ENCODE measurements around the gene RHEBL1.

RHEBL1 gene

DNA sequence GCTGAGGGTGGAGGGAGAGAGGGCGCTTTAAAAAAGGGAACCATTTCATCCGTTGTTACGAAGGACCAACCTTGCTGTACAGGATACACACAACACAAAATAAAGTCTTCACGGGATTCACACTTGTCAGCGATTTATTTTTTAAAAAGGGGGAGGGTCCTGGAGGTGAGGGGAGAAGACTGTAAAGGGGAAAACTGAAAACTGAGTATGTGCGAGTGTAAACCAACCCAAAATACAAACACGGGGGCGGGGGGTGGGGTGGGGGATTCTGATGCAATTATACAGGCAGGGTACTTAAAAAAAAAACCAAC, 50.7 kb downstream of the RHEBL1 start:
- TF ChIP-seq, protein P1, sequence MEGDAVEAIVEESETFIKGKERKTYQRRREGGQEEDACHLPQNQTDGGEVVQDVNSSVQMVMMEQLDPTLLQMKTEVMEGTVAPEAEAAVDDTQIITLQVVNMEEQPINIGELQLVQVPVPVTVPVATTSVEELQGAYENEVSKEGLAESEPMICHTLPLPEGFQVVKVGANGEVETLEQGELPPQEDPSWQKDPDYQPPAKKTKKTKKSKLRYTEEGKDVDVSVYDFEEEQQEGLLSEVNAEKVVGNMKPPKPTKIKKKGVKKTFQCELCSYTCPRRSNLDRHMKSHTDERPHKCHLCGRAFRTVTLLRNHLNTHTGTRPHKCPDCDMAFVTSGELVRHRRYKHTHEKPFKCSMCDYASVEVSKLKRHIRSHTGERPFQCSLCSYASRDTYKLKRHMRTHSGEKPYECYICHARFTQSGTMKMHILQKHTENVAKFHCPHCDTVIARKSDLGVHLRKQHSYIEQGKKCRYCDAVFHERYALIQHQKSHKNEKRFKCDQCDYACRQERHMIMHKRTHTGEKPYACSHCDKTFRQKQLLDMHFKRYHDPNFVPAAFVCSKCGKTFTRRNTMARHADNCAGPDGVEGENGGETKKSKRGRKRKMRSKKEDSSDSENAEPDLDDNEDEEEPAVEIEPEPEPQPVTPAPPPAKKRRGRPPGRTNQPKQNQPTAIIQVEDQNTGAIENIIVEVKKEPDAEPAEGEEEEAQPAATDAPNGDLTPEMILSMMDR (IDR thresholded peaks at IDR 0.05; ENCODE audit: insufficient read depth, missing control alignments): no peak
- FAIRE-seq (no peak), DNase-seq (ENCODE audit: insufficient read length, low spot score) (no peak)

DNA sequence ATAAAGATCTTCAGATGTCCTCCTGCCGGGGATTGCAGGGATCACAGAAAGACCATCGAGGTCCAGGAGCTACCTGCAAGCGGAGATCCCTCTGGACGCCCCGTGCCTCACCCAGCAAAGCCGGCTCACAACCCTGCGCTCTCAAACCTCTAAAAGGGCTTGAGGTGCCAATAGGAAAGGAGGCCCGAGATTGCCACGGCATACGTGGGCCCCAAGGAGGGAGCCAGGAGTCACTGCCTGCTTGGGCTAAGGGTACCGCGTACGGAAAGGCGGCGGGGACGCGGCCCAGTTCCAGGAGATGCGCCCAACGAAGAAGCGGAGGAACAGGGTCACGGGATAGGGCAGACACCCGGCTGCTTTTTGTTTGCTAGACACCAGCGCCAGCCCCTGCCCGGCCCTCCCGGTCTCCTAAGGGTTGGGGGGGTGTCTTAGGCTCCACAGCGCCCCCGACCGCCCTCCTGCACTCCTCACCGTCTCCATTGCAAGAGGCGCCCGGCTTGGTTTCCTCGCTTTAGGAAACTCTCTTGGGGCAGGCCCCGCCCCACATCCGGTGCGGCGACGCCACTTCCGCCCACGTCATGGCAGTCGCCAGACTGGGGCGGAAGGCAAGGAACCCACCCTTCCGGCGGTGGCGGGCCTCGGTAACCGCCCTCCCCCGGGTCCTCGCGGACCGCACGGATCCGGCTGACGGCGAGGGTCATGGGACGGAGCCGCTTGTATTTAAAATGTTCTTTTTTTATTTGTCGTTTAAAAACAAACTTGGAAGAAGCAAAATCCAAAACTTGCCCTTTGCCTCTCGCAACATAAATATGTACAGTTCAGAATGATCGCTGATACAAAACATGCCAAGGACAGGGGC, 51.3 kb downstream of the RHEBL1 start, which contains the start of gene PRKAG1:
Gene PRKAG1, minus strand, starts transcription at position 516 of the 859 bp plus-strand sequence. Its CDS starts 36 bp downstream, at position 480.
- TF ChIP-seq, protein P1 (IDR thresholded peaks at IDR 0.05; ENCODE audit: insufficient read depth, missing control alignments): peak; percentile 51
- DNase-seq (ENCODE audit: insufficient read length, low spot score): peak; percentile 92
- FAIRE-seq: no peak

GRCh38 chr12:49017891-49018260, 51.9 kb downstream of the RHEBL1 start:
- TF ChIP-seq, protein P1 (IDR thresholded peaks at IDR 0.05; ENCODE audit: insufficient read depth, missing control alignments): no peak
- no peak for FAIRE-seq
- peak; percentile 10 for DNase-seq (ENCODE audit: insufficient read length, low spot score)

- FAIRE-seq: no peak
- TF ChIP-seq, protein P1 (IDR thresholded peaks at IDR 0.05; ENCODE audit: insufficient read depth, missing control alignments): no peak
- no peak for DNase-seq (ENCODE audit: insufficient read length, low spot score)
These were observed 54.6 kb downstream of the RHEBL1 start for GRCh38 chr12:49015196-49015595.
